ENCODE data around the gene SORCS3.

Gene SORCS3

DNA sequence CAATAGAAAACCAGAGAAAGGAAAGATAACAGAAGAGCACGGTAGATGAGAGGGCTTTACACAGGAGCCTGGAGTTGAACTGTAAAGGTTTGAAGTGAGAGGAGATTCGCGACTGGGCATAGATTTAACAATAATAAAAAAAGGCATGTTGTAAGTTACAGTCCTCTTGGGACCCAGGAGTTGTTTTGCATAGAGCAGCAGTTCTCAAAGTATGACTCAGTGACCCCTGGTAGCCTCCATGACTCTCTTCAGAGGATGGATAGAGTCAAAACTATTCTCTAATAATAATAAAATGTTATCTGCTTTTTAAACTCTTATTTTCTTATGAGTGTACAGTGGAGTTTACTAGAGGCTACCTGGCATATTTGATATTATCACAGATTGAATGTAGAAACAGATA is 262.3 kb downstream of the SORCS3 start:
- no peak for TF ChIP-seq ZNF274 (IDR thresholded peaks at IDR 0.05; ENCODE audit: low read depth, low read length)
- H3K4me3 ChIP-seq (ENCODE audit: low read length): no peak overlapping the region

DNA sequence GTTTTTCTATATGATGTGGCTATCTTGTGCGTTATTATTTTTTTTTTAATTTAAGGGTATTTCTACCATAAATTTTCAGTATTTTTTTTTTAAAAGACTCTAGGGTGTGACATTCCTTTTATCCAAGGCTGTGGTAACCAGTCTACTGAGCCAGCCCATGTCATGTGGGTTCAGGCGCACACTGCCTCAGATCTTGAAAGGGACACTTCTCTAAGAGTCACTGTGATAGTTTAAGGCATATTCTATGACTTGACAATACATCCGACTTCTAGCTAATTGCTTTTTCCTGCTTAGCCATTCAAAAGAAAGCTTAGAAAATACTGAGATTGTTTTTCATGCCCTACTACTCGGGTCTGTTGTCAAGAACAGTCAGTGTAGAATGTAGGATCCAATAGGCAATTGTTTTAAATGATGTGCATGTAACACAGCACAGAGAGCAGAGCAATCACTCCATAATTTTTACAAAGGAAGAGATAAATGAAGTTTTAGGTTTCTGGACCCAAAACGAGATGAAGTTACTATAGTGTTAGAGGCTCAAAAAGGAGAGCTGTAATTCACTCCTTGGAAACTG is 263.7 kb downstream of the SORCS3 start:
- H3K4me3 ChIP-seq (ENCODE audit: low read length): no peak overlapping the region
- no peak for TF ChIP-seq ZNF274 (IDR thresholded peaks at IDR 0.05; ENCODE audit: low read depth, low read length)

DNA sequence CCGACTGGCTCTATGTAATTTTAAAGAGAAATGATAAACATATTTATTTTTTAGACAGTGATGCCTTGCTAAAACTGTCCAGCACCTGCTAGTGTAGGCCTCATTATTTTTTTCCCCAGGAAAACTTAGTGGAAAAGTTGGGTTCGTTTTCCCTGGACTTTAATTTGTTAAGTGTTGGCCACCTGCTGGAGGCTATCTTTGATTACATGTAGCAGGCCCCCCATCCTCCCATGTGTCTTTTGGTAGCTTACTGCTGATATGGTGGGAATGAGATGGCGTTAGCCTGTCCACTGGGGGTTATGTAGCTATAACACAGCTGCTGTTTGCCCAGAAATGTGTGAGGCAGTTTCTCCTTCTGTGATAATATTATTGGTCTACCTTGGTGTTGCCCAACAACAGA is 265.0 kb downstream of the SORCS3 start:
- no peak for TF ChIP-seq ZNF274 (IDR thresholded peaks at IDR 0.05; ENCODE audit: low read depth, low read length)
- H3K4me3 ChIP-seq (ENCODE audit: low read length): no peak overlapping the region

DNA sequence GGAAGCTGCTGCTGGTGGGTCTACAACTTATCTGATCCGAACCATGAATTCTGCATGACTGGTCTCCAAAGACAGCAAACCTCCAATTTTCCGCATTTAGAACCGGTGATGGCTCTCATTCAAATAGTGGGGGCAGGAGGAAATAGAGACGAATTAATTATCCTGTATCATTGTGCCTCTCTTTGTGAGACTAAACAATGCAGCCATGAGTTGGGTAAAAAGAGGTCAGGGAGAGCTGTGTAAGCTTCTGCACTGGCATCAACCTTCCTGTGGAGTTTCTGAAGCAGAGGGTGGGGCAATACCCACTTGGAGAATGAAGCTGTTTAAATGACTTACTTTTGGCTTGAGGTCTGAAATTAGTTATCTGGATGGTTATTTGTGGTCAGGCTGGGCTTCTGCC is 266.4 kb downstream of the SORCS3 start:
- no peak for TF ChIP-seq ZNF274 (IDR thresholded peaks at IDR 0.05; ENCODE audit: low read depth, low read length)
- H3K4me3 ChIP-seq (ENCODE audit: low read length): no peak overlapping the region

DNA sequence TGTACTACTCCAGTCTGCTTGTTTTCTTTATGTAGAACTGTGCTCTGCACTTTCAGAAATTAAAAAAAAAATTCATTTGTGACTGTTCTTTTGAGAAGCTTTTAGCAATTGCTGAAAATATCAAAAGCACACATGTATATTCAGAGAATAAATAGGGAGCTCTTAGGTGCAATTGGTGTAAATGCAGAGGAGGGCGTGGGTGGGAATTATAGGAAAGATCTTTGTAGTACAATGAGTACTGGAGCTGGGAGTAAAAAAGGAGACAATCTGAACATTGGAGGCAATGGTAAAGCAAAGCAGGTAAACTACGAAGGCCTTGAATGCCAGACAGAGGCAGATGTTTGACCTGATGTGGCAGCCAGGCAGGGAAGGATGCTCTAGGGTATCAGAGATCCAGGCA is 267.5 kb downstream of the SORCS3 start:
- no peak for TF ChIP-seq ZNF274 (IDR thresholded peaks at IDR 0.05; ENCODE audit: low read depth, low read length)
- no peak overlapping the region for H3K4me3 ChIP-seq (ENCODE audit: low read length)

DNA sequence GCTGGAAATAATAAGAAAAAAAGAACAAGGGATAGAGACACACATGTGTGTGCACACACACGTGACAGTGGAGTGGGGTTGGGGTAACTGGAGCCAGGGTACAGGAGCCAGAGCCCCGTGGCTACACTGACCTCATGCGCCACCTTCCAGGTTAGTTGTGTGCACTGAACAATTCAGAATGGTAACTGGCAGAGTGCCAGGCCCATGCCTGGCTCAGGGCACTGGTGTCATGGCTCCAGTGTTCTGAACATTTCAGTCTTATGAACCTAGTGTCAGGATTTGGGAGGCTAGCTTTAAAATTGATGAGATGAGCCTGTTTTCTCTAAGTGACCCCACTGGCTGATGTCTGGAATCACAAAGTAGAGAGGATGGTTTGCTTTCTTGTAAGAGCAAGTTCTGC is 269.6 kb downstream of the SORCS3 start:
- no peak for TF ChIP-seq ZNF274 (IDR thresholded peaks at IDR 0.05; ENCODE audit: low read depth, low read length)

DNA sequence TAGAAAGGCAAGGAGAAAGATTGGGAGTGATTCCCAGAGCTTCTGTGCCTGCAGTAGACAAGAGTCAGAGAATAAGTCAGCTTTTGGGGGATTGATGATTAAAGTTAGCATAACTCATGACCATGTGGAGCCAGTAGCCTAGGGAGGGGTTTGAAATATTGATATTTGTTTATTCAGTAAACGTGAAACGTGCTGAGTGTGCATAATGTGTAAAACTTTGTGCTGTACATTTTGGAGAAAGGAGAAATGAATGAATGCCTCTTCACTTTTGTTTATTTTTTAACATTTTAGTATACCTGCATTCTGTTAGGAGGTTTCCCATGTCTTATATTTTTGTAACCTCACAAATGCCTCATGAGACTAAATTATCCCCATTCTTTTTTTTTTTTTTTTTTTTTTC is 272.3 kb downstream of the SORCS3 start:
- no peak for TF ChIP-seq ZNF274 (IDR thresholded peaks at IDR 0.05; ENCODE audit: low read depth, low read length)
- H3K4me3 ChIP-seq (ENCODE audit: low read length): no peak overlapping the region

More for the DNA sequence above, 269.6 kb downstream of the SORCS3 start:
- no peak overlapping the region for H3K4me3 ChIP-seq (ENCODE audit: low read length)

DNA sequence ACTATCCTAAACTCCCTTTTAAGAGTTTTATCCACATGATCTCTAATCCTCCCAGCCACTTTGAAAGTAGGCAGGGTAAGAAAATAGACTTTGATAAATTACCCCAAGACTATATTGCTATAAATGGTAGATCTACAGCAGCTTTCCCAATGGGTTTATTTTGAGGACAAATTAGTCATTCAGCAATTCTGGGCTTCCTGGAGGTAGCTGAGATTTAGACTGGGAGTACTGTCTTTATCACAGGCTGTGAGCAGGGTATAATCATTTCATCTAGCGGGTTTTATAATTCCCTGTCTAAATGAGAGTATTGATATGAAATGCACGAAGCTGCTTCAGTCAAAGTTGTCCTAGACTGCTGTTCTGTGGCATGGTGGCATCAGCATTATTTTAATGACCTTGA is 279.4 kb downstream of the SORCS3 start:
- TF ChIP-seq ZNF274 (IDR thresholded peaks at IDR 0.05; ENCODE audit: low read depth, low read length): no peak
- no peak overlapping the region for H3K4me3 ChIP-seq (ENCODE audit: low read length)

DNA sequence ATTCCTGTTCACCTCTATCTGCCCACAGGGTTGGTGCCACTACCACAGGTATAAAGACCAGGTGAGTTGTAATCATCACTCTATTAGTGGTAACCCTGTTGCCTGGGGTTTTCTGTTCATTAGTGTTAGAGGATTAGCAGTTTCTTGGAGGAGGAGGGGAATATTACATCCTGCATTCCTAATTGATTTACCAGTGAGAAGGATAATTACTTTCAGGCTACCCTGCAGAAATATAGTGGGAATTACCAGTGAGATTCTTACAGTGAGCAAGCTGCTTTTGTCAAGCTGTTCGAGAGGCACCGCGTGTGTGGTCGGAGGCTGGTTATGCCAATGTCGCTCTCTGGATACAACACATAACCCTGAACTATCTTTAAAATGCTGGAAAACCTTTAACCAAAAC is 280.7 kb downstream of the SORCS3 start:
- no peak for TF ChIP-seq ZNF274 (IDR thresholded peaks at IDR 0.05; ENCODE audit: low read depth, low read length)
- H3K4me3 ChIP-seq (ENCODE audit: low read length): no peak overlapping the region

DNA sequence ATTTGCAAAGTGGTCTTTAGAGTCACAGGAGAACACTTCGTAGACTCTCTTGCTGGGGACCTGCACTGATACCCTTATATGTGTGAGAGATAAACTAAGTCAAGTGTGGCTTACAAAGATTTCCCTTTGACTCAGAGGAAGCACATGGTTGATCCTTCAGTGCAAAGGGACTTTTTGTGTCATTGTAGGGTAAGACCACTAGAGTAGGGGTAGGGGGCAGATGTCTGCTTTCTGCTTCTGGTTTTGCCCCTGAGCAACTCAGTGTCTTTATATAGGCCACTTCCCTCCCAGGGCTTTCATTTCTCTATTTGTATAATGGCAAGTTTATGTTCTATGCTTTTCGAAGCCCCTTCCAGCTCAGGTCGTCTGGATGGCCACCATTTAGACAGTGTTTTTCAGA is 281.7 kb downstream of the SORCS3 start:
- no peak for TF ChIP-seq ZNF274 (IDR thresholded peaks at IDR 0.05; ENCODE audit: low read depth, low read length)
- H3K4me3 ChIP-seq (ENCODE audit: low read length): no peak overlapping the region

DNA sequence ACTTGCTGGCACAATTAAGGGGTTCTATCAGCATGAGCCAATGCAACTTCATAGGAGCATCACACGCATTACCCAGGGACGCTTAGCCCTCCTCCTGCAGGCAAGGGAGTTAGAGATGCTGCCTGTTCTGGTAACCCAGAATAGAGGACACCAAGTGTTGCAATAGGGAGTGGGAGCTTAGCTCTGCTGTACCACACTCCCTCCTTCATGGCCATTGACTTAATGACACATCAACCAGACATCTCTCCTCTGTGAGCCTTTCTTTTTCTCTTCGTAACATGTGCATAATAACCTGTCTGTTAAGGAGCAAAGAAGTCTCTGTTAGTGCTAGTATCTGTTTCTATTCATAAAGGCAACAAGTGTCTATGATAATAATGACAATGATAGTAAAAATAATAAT is 282.4 kb downstream of the SORCS3 start:
- H3K4me3 ChIP-seq (ENCODE audit: low read length): no peak overlapping the region
- no peak for TF ChIP-seq ZNF274 (IDR thresholded peaks at IDR 0.05; ENCODE audit: low read depth, low read length)

DNA sequence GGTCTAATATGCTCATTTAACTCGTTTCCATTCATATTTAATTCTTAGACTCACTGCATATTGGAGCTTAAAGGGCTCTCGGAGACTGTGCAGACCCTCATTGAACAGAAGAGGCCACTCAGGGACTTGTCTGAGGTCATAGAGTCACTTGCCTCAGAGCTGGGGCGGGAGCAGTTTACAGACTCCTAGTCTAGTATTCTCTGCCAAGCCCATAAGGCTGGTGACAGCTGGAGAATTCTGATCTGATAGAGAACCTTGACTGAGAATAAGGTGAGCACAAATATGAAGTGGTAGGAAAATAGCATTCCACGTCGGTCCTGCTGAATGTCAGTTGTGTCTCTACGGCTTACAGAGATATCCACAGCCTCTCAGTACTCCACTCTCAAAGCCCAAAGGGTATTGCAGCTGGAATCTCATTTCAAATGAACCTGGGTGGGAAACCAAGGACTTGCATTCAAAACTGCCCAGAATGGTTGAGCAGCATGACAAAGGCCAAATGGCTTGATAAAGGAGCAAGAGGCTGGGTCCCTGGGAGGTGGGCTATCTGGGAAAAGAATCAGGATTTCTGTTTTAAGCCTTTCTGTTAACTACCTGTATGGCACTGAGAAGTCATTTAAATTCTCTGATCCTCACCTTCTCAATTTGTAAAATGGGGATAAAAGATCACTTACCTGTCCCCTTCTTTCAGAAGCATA is 283.2 kb downstream of the SORCS3 start:
- no peak overlapping the region for H3K4me3 ChIP-seq (ENCODE audit: low read length)
- TF ChIP-seq ZNF274 (IDR thresholded peaks at IDR 0.05; ENCODE audit: low read depth, low read length): no peak

DNA sequence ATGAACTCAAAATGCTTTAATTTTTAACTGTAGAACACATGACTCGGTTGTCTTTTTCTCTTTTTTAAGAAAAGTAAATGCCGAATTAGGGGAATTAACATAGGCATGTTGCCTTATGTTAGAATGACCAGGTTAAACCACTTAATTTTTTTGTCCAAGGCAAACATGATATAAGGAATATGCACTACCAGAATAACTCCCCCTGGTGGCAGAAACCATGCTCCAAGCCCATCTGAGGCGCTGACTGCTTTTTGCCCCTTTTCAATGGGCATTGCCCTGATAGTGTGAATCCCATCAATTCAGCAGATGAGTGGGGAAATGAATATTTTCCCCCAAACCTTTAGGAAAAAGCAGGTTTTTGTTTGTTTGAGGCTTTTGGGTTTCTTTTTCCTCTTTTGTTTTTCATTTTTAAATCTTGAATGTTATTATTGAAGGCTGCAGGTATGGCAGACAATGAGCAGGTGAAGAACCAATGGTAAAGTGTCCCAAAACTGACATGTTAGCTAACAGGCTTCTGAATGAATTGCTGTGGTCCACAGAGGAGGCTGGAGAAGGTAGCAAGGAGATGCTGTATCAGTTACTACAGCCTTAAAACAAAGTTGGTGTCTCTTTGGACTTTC is 284.3 kb downstream of the SORCS3 start:
- no peak for TF ChIP-seq ZNF274 (IDR thresholded peaks at IDR 0.05; ENCODE audit: low read depth, low read length)
- H3K4me3 ChIP-seq (ENCODE audit: low read length): no peak overlapping the region

DNA sequence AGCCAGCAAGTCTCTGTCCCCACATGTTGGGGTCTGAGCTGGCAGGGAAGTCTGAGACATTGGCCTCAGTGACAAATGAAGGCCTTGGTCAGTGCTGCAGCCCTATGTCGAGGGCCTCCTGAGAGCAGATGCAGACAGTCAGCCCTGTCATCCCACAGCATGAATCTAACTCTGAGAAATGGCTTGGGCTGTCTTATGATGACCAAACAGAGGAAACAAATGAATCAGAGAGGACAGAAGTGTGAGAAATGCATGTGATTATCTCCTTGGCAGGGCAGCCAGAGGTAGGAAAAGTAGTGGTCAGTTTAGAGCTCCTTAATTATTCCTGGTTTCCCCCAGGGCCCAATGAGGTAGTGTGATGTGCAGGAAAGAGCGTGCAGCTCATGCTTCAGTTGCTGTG is 287.6 kb downstream of the SORCS3 start:
- TF ChIP-seq ZNF274 (IDR thresholded peaks at IDR 0.05; ENCODE audit: low read depth, low read length): no peak

DNA sequence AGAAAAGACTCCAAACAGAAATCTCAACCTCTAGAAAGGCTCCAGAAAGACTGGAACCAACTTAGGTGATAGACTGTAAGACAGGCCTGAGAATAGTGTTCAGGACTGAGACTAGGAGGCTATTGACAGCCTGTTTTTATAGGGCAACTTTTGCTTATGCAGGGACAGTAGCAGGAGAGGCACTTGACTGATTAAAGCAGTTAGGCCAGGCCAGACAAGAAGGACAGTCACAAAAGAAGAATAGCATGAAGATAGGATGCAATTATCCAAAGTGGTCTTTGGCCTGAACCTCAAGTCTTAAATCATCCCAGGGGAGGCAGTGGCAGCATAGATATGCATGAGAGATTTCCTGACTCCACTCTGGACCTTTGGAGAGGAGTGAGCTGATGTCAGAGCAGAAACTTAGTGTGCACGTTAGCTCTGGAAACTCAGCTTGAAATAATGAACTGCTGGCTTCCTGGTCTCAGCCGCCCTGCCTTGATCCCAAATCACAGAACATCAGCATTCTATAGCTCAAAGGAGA is 290.6 kb downstream of the SORCS3 start:
- no peak overlapping the region for H3K4me3 ChIP-seq (ENCODE audit: low read length)
- TF ChIP-seq ZNF274 (IDR thresholded peaks at IDR 0.05; ENCODE audit: low read depth, low read length): no peak

More for the DNA sequence above, 287.6 kb downstream of the SORCS3 start:
- H3K4me3 ChIP-seq (ENCODE audit: low read length): no peak overlapping the region
